OCI-LY3 (cell line): ENCODE measurements around the gene CHST8.

Source experiments
- H2AFZ ChIP-seq: fragments of 200-600, 300-600 bp; shearing (Covaris generic); 2 replicates; pipeline ENCODE4 v1.6.0; 2014; ENCODE audit warnings: antibody characterized with exemption, low read depth, low read length
- H3K27ac ChIP-seq: fragments of 200-600, 300-600 bp; sonication (generic); 2 replicates; pipeline ENCODE4 v1.5.1; 2014; ENCODE audit warnings: mild to moderate bottlenecking, low read length, moderate library complexity, mixed read lengths
- H3K27me3 ChIP-seq: fragments of 200-600, 300-600 bp; sonication (generic); 2 replicates; pipeline ENCODE4 v1.6.1; 2014; ENCODE audit warnings: low read depth, low read length, mixed read lengths
- H3K36me3 ChIP-seq: fragments of 200-600, 300-600 bp; sonication (generic); replicated peaks from 2 replicates; pipeline ENCODE3; 2014; ENCODE audit warnings: low read depth, low read length, mixed read lengths
- H3K4me1 ChIP-seq: fragments of 300-600, 200-600 bp; sonication (generic); 2 replicates; pipeline ENCODE4 v1.6.1; 2014; ENCODE audit warnings: low read length, mixed read lengths
- H3K4me2 ChIP-seq: fragments of 200-600, 300-600 bp; sonication (generic); 2 replicates; pipeline ENCODE4 v1.6.1; 2014; ENCODE audit warnings: low read length, mixed read lengths
- H3K4me3 ChIP-seq: fragments of 300-600, 200-600 bp; sonication (generic); 2 replicates; pipeline ENCODE4 v1.5.1; 2014; ENCODE audit warnings: antibody characterized with exemption, mild to moderate bottlenecking, low read length, moderate library complexity
- H3K79me2 ChIP-seq: fragments of 300-600, 200-600 bp; shearing (Covaris generic); 2 replicates; pipeline ENCODE4 v1.6.1; 2014; ENCODE audit warnings: mild to moderate bottlenecking, low read length, mixed read lengths
- H3K9ac ChIP-seq: fragments of 300-600, 200-600 bp; shearing (Covaris generic); 2 replicates; pipeline ENCODE4 v1.6.0; 2014; ENCODE audit warnings: mild to moderate bottlenecking, low read length, moderate library complexity
- H3K9me3 ChIP-seq: fragments of 200-600, 300-600 bp; shearing (Covaris generic); 2 replicates; pipeline ENCODE4 v1.6.1; 2014; ENCODE audit warnings: low read length, mixed read lengths; ENCODE audit not compliant: insufficient read depth
- H4K20me1 ChIP-seq: fragments of 200-600, 300-600 bp; sonication (generic); 2 replicates; pipeline ENCODE4 v1.6.1; 2016; ENCODE audit warnings: low read length, mixed read lengths; ENCODE audit not compliant: insufficient read depth
- CTCF ChIP-seq: fragments of 200-600, 300-600 bp; sonication (generic); IDR thresholded peaks from 2 replicates; pipeline ENCODE4 v1.5.1; 2014; ENCODE audit warnings: antibody characterized with exemption, low read length, low read depth
- EZH2phosphoT487 ChIP-seq: fragments of 200-600 bp; shearing (Covaris generic); IDR thresholded peaks from 2 replicates; pipeline ENCODE4 v1.6.1; 2018; ENCODE audit warnings: antibody characterized with exemption, mixed run types, low read depth

Gene CHST8

GRCh38 chr19:33638167-33639034 is 16.6 kb downstream of the CHST8 start:
- no peak overlapping the region for H3K27ac ChIP-seq
- no peaks in the 10 kb centered on the region for H4K20me1 ChIP-seq
- H3K4me3 ChIP-seq: no peak overlapping the region
- no peak overlapping the region for H2AFZ ChIP-seq
- H3K4me1 ChIP-seq: no peaks in the 10 kb centered on the region
- no peaks in the 10 kb centered on the region for H3K36me3 ChIP-seq
- TF ChIP-seq EZH2phosphoT487 (no peak), CTCF (no peak)
- no peak overlapping the region for H3K4me2 ChIP-seq
- no peak overlapping the region for H3K9ac ChIP-seq
- no peaks in the 10 kb centered on the region for H3K79me2 ChIP-seq
- peaks cover 3% of the 10 kb centered on the region; the same call in 1 of the 2 replicates for H3K27me3 ChIP-seq
- H3K9me3 ChIP-seq: no peaks in the 10 kb centered on the region

GRCh38 chr19:33639035-33639681 is 17.4 kb downstream of the CHST8 start:
- Histone ChIP-seq H3K79me2 (no peaks in the 10 kb centered on the region), H3K4me3 (no peak overlapping the region), H3K36me3 (no peaks in the 10 kb centered on the region), H3K27me3 (peaks cover 3% of the 10 kb centered on the region; the same call in 1 of the 2 replicates), H3K9me3 (no peaks in the 10 kb centered on the region), H2AFZ (no peak overlapping the region), H3K4me2 (no peak overlapping the region), H3K9ac (no peak overlapping the region), H3K27ac (no peak overlapping the region), H4K20me1 (no peaks in the 10 kb centered on the region), H3K4me1 (no peaks in the 10 kb centered on the region)
- no peak for TF ChIP-seq CTCF
- TF ChIP-seq EZH2phosphoT487: no peak

GRCh38 chr19:33640773-33641172 is 19.0 kb downstream of the CHST8 start:
- H3K9me3 ChIP-seq: no peaks in the 10 kb centered on the region
- H3K4me1 ChIP-seq: no peaks in the 10 kb centered on the region
- H3K27ac ChIP-seq: no peak overlapping the region
- H3K36me3 ChIP-seq: no peaks in the 10 kb centered on the region
- H3K9ac ChIP-seq: no peak overlapping the region
- H3K4me3 ChIP-seq: no peak overlapping the region
- H3K79me2 ChIP-seq: no peaks in the 10 kb centered on the region
- no peak for TF ChIP-seq CTCF
- no peak for TF ChIP-seq EZH2phosphoT487
- no peaks in the 10 kb centered on the region for H4K20me1 ChIP-seq
- peaks cover 3% of the 10 kb centered on the region; the same call in 1 of the 2 replicates for H3K27me3 ChIP-seq
- no peak overlapping the region for H2AFZ ChIP-seq
- H3K4me2 ChIP-seq: no peak overlapping the region

- peaks cover 3% of the 10 kb centered on the region; the same call in 1 of the 2 replicates for H3K27me3 ChIP-seq
- TF ChIP-seq EZH2phosphoT487 (no peak), CTCF (no peak)
- H3K9me3 ChIP-seq: no peaks in the 10 kb centered on the region
- no peak overlapping the region for H3K9ac ChIP-seq
- H3K4me1 ChIP-seq: no peaks in the 10 kb centered on the region
- no peaks in the 10 kb centered on the region for H4K20me1 ChIP-seq
- no peak overlapping the region for H3K4me2 ChIP-seq
- H3K79me2 ChIP-seq: no peaks in the 10 kb centered on the region
- no peak overlapping the region for H2AFZ ChIP-seq
- no peak overlapping the region for H3K4me3 ChIP-seq
- H3K36me3 ChIP-seq: no peaks in the 10 kb centered on the region
- no peak overlapping the region for H3K27ac ChIP-seq
Observed at GRCh38 chr19:33641261-33641660, 19.5 kb downstream of the CHST8 start.
